22Rv1 (cell line): ENCODE data around the gene EIPR1.

Source experiments
- H3K27ac ChIP-seq: fragments of 450-650 bp; 2 replicates; pipeline ENCODE4 v1.5.1; 2017
- CTCF ChIP-seq: fragments of 450-650 bp; IDR thresholded peaks from 2 replicates; pipeline ENCODE4 v1.5.1; 2017; ENCODE audit warnings: mild to moderate bottlenecking
- ZFX ChIP-seq: fragments of 450-650 bp; IDR thresholded peaks from 2 replicates; pipeline ENCODE4 v1.6.1; 2017; ENCODE audit warnings: antibody characterized with exemption, borderline replicate concordance

EIPR1 gene

GRCh38 chr2:3178578-3179031 is 199.0 kb downstream of the EIPR1 start:
- no peak overlapping the region for H3K27ac ChIP-seq
- TF ChIP-seq ZFX: no peak
- no peak for TF ChIP-seq CTCF

DNA sequence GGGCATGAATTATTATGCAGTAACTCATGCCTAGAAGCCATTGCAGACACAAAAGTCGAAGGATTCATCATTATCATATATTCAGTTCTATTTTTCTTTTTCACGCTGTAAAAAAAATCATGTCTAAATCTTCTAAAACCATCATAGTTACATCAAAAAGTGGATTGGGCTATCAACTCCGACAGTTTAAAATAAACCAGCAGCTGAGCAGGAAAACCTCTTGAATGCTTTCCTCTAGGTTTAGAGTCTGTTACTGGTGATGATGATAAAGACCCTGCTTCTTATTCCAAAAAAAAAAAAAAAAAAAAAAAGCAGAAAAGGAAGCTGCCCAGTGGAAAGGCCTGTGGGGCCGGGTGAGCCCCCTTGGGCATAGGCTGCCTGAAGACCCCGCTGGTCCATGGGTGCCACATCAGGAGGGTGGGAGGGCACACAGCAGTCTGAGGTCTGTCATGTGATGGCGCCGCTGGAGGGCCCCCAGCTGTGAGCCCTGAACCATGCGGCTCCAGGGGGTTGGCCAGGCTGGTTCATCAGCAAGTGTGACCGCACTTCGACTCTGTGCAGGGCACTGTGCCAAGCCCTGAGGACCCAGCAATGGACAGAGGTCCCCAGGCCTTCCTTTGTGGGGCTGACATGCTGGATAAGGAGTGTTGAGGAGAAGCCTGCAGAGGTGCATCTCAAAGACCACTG is 199.6 kb downstream of the EIPR1 start:
- no peak overlapping the region for H3K27ac ChIP-seq
- no peak for TF ChIP-seq ZFX
- TF ChIP-seq CTCF: no peak

GRCh38 chr2:3176869-3177255 is 200.8 kb downstream of the EIPR1 start:
- no peak for TF ChIP-seq CTCF
- TF ChIP-seq ZFX: no peak
- no peak overlapping the region for H3K27ac ChIP-seq

DNA sequence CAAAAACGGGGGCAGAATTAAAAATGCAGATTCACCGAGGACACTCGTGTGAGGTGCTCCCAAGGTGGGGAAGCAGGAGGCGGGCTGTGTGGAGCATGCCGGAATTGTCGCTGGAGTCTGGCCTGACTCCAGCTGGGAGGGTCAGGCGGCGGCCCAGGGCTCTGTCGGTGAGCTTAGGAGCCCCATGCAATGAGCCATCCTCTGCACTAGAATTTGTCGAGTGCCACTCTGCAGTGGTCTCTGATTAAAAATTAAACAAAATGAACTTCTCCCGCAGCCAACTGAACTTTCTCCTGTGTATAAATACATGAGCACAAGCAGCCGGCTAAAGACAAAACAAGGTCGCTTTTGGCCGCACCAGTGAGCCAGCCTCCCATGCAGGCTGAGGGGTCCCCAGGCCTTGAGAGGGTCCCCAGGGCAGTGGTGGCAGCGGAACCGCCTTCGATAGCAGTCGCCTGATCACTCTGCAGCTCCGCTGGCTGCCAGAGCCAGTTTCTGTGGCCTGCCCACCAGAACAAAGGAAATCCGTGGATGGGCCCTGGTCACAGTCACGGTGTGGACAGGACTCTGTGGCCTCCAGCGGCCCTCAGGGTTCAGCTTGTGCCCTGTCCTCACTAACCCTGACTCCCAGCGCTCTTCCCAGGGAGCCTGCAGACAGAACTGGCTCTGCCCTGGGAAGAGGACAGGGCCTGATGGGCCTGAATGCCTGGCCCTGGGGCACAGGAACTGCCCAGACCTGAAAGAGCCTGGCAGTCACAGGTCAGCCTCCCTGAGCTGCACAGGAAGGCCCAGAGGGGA is 201.3 kb downstream of the EIPR1 start:
- H3K27ac ChIP-seq: no peak overlapping the region
- TF ChIP-seq ZFX: no peak
- TF ChIP-seq CTCF: no peak

DNA sequence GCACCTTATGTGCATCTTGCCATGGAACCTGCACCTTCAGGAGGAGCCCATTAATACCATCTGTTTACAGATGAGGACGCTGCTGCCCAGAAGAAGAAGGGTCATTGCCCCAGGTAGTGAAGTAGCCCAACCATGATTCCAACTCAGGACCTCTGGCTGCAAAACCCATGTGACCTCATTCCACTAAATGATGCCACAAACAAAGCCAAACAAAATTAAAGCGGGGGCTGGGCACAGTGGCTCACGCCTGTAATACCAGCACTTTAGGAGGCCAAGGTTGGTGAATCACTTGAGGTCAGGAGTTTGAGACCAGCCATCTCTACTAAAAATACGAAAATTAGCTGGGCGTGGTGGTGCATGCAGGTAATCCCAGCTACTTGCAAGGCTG is 202.1 kb downstream of the EIPR1 start:
- TF ChIP-seq CTCF (no peak), ZFX (no peak)

DNA sequence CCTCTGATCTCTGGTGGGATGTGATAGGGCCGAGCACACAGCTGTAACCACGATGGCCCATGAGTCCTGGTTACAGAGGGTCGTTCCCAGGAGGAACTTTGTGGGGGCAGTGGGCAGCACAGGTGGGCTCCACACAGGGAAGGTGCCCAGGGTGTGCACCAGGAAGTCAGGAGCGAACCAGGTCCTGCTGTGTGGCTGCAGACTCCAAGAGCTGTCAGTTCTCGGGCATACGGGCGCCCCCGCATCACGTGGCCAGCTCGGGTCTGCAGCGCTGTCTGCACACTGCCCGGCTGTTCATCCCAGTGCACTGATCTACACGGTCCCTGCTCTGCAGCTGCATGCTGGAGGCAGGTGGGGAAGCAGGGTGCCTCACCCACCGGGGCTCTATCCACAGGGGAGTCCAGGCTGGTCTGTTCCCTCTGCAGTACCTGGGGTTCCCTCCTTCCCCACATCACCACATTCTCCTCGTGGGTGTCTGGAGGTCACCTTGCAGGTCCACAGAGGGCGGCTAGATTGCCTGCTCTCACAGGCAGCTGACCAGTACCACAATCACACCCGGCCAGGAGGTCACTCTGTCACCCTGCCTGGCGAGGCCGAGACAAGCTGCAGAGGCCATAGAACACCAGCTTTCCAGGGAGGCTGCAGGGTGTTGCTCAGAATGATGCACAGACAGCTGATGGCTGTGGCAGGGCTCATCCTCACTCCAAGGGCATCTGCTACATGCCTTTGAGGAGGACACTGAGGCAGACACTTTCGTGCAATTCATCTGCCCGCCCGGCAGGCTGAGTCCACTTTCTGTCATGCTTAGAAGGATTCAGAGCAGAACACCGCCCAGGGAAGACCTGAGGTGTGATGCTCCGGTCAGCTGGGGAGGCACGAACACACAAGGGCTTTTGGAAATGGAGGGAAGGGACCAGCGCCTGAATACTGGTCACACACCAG is 202.7 kb downstream of the EIPR1 start:
- no peak overlapping the region for H3K27ac ChIP-seq
- TF ChIP-seq CTCF (no peak), ZFX (no peak)

More for the DNA sequence above, 202.1 kb downstream of the EIPR1 start:
- H3K27ac ChIP-seq: no peak overlapping the region
